ENCODE results near the gene TEDC1.

- TF ChIP-seq ZNF175 (tag by site-specific recombination; IDR thresholded peaks at IDR 0.05) (no peak), SP2 (tag by site-specific recombination; IDR thresholded peaks at IDR 0.05) (no peak), MEIS1 (CRISPR knock-in tag; IDR thresholded peaks at IDR 0.05; ENCODE audit: borderline replicate concordance) (no peak), ZNF274 (IDR thresholded peaks at IDR 0.05; ENCODE audit: low read length) (no peak), ZNF274 (tag by site-specific recombination; IDR thresholded peaks at IDR 0.05; ENCODE audit: borderline replicate concordance) (no peak), CTCF (tag by site-specific recombination; IDR thresholded peaks at IDR 0.05) (no peak), OVOL3 (tag by site-specific recombination; IDR thresholded peaks at IDR 0.05) (no peak), SCRT2 (tag by site-specific recombination; IDR thresholded peaks at IDR 0.05) (no peak), ZBTB26 (tag by site-specific recombination; optimal IDR thresholded peaks at IDR 0.05) (no peak), ZNF501 (tag by site-specific recombination; IDR thresholded peaks at IDR 0.05) (no peak), ZNF560 (tag by site-specific recombination; IDR thresholded peaks at IDR 0.05; ENCODE audit: borderline replicate concordance) (no peak)
Observed at GRCh38 chr14:105484069-105484996, 6.7 kb upstream of the TEDC1 start.
